ENCODE data around the gene AFF3.

The AFF3 gene

DNA sequence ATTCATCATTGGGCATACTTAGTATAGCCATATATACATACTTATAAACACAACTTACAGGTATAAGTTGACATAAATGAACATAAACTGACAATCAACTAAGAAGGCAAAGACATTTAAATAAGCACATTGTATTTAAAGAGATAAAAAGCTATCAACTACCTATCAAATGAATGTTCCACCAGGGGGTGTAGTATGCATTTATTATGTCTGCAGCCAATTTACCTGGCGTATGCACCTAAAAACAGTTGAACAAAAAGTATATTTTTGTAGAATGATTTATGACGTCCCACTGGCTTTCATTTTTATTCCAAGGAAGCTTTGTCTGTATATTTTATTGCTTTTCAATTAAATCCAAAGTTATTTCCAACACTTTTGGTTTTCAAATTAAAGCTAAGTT is 323.5 kb downstream of the AFF3 start:
- Histone ChIP-seq H3K4me1 (ENCODE audit: control insufficient read depth, low read depth, low read length) (peaks cover 14% of the 10 kb centered on the region), H3K36me3 (ENCODE audit: control insufficient read depth, low read depth, low read length) (no peaks in the 10 kb centered on the region), H3K27me3 (ENCODE audit: control insufficient read depth, insufficient read depth, low read length) (no peaks in the 10 kb centered on the region), H3K9me3 (ENCODE audit: control insufficient read depth, low read depth, low read length) (no peaks in the 10 kb centered on the region), H3K9ac (ENCODE audit: low read length) (no peak overlapping the region), H3K4me3 (ENCODE audit: low read length) (no peak overlapping the region), H3K27ac (ENCODE audit: low read length) (no peak overlapping the region)

- H3K27me3 ChIP-seq (ENCODE audit: control insufficient read depth, insufficient read depth, low read length), result no peaks in the 10 kb centered on the region
- peaks cover under 1% of the 10 kb centered on the region for H3K4me1 ChIP-seq (ENCODE audit: control insufficient read depth, low read depth, low read length)
Measured at GRCh38 chr2:99816908-99817307, 325.5 kb downstream of the AFF3 start.

DNA sequence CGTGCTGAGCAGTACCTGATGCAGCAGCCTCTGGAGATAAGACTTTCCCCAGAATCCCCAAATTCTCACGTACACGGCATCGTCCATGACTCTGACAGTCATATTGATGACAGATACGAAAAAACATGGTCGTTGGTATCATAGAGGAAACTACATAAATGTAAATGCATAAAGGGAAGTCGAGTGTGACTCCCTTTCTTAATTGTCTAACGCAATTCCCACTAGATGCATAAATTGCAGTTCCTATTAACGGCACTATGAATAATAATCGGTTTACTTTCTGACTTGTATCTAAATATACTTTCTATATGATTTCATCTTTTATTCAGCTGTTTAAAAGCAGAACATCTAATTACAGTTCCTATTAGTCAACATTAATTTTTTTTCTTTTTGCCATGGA is 330.0 kb downstream of the AFF3 start:
- Histone ChIP-seq H3K9me3 (ENCODE audit: control insufficient read depth, low read depth, low read length) (no peaks in the 10 kb centered on the region), H3K27me3 (ENCODE audit: control insufficient read depth, insufficient read depth, low read length) (no peaks in the 10 kb centered on the region), H3K27ac (ENCODE audit: low read length) (no peak overlapping the region), H3K36me3 (ENCODE audit: control insufficient read depth, low read depth, low read length) (no peaks in the 10 kb centered on the region), H3K9ac (ENCODE audit: low read length) (no peak overlapping the region), H3K4me3 (ENCODE audit: low read length) (no peak overlapping the region), H3K4me1 (ENCODE audit: control insufficient read depth, low read depth, low read length) (no peaks in the 10 kb centered on the region)

More at GRCh38 chr2:99816908-99817307, 325.5 kb downstream of the AFF3 start:
- Histone ChIP-seq H3K4me3 (ENCODE audit: low read length) (no peak overlapping the region), H3K9ac (ENCODE audit: low read length) (no peak overlapping the region), H3K9me3 (ENCODE audit: control insufficient read depth, low read depth, low read length) (no peaks in the 10 kb centered on the region), H3K27ac (ENCODE audit: low read length) (no peak overlapping the region), H3K36me3 (ENCODE audit: control insufficient read depth, low read depth, low read length) (no peaks in the 10 kb centered on the region)

DNA sequence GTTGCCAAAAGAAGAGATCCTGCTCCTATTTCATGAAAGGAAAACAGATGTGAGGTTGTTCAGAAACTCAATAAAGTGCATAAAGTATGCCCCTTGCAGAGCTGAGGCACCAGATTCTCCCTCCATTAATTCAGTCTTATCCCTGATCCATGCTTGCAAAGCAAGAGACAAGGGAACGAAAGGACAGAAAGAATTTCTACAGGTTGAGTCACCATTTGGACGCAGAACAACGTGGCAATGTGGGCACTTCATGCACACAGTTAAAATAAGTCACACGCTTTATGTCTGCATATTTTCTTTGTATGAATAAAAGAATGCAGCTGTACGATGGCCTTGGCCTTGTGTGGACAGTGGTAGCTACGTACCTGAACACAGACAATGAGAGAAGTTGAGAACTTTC is 330.8 kb downstream of the AFF3 start:
- Histone ChIP-seq H3K9ac (ENCODE audit: low read length) (no peak overlapping the region), H3K4me3 (ENCODE audit: low read length) (no peak overlapping the region), H3K27me3 (ENCODE audit: control insufficient read depth, insufficient read depth, low read length) (no peaks in the 10 kb centered on the region), H3K9me3 (ENCODE audit: control insufficient read depth, low read depth, low read length) (no peaks in the 10 kb centered on the region), H3K4me1 (ENCODE audit: control insufficient read depth, low read depth, low read length) (no peaks in the 10 kb centered on the region), H3K27ac (ENCODE audit: low read length) (no peak overlapping the region), H3K36me3 (ENCODE audit: control insufficient read depth, low read depth, low read length) (no peaks in the 10 kb centered on the region)

DNA sequence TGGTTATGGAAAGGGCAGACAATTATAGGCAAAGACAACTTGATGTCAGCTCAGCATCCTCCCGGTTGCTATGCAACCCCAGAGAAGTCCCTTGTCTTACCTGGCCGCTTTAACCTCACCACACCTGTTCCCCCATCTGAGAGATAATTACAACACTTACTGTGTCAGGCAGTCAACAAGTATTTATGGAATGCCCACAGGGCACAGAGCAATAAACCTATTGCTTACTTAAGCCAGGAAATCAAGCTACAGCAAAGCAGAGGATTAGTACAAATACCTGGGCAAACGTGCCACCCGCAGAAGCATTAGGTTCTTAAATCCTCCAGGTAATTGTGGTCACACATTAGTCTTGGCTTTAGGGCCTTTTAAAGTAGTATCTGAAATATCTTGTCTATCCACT is 332.2 kb downstream of the AFF3 start:
- Histone ChIP-seq H3K36me3 (ENCODE audit: control insufficient read depth, low read depth, low read length) (no peaks in the 10 kb centered on the region), H3K27ac (ENCODE audit: low read length) (no peak overlapping the region), H3K4me1 (ENCODE audit: control insufficient read depth, low read depth, low read length) (no peaks in the 10 kb centered on the region), H3K9ac (ENCODE audit: low read length) (no peak overlapping the region), H3K4me3 (ENCODE audit: low read length) (no peak overlapping the region), H3K9me3 (ENCODE audit: control insufficient read depth, low read depth, low read length) (no peaks in the 10 kb centered on the region), H3K27me3 (ENCODE audit: control insufficient read depth, insufficient read depth, low read length) (no peaks in the 10 kb centered on the region)

GRCh38 chr2:99809259-99809900 is 333.0 kb downstream of the AFF3 start:
- H3K9ac ChIP-seq (ENCODE audit: low read length), result no peak overlapping the region

DNA sequence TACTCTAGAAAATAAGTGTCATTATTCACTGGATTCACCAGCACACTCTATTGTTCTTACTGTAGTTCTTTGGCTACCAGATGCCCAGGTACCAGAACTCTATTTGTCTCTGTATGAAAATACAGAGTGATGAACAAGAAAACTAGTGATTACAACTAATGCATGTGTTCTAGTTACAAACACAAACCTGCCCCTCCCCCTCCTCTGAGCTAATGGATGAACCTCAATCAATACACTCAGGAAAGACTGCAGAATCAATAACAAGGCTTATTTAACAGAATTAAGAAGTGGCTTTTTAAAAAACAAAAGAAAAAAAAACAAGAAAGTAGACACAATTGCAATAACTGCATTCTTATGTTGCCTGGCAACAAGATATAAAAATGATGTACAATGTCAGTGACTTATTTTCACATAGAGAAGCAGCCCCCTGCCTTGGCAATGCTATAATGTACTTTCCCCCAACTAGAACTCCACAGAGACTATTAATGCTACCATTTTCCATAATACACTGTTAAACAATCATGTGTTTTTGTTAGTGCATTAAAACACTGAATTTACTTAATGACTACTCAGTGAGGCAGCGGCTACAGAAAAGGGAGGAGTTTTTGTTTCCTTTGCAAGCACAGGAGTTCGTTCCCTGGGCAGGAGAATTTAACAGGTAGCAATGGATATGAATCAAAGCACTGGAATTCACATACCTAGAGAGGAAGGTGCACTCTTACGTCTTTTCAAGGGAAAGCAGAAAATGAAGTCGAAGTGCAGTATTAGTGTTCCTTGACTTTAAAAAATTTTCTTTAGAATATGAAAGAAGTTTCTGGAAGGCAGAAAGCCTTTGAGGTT is 333.8 kb downstream of the AFF3 start:
- no peaks in the 10 kb centered on the region for H3K27me3 ChIP-seq (ENCODE audit: control insufficient read depth, insufficient read depth, low read length)

More at GRCh38 chr2:99809259-99809900, 333.0 kb downstream of the AFF3 start:
- H3K27ac ChIP-seq (ENCODE audit: low read length), result no peak overlapping the region
- no peaks in the 10 kb centered on the region for H3K27me3 ChIP-seq (ENCODE audit: control insufficient read depth, insufficient read depth, low read length)
- no peaks in the 10 kb centered on the region for H3K9me3 ChIP-seq (ENCODE audit: control insufficient read depth, low read depth, low read length)
- H3K36me3 ChIP-seq (ENCODE audit: control insufficient read depth, low read depth, low read length), result no peaks in the 10 kb centered on the region
- H3K4me3 ChIP-seq (ENCODE audit: low read length), result no peak overlapping the region
- H3K4me1 ChIP-seq (ENCODE audit: control insufficient read depth, low read depth, low read length), result no peaks in the 10 kb centered on the region

GRCh38 chr2:99806758-99807157 is 335.6 kb downstream of the AFF3 start:
- H3K4me3 ChIP-seq (ENCODE audit: low read length), result no peak overlapping the region
- no peak overlapping the region for H3K27ac ChIP-seq (ENCODE audit: low read length)
- H3K4me1 ChIP-seq (ENCODE audit: control insufficient read depth, low read depth, low read length), result no peaks in the 10 kb centered on the region

More for the DNA sequence above, 333.8 kb downstream of the AFF3 start:
- no peak overlapping the region for H3K4me3 ChIP-seq (ENCODE audit: low read length)
- no peaks in the 10 kb centered on the region for H3K36me3 ChIP-seq (ENCODE audit: control insufficient read depth, low read depth, low read length)
- no peak overlapping the region for H3K27ac ChIP-seq (ENCODE audit: low read length)
- no peaks in the 10 kb centered on the region for H3K9me3 ChIP-seq (ENCODE audit: control insufficient read depth, low read depth, low read length)
- H3K9ac ChIP-seq (ENCODE audit: low read length), result no peak overlapping the region
- no peaks in the 10 kb centered on the region for H3K4me1 ChIP-seq (ENCODE audit: control insufficient read depth, low read depth, low read length)

GRCh38 chr2:99805930-99806476 is 336.4 kb downstream of the AFF3 start:
- no peaks in the 10 kb centered on the region for H3K27me3 ChIP-seq (ENCODE audit: control insufficient read depth, insufficient read depth, low read length)
- H3K4me3 ChIP-seq (ENCODE audit: low read length), result no peak overlapping the region
- no peak overlapping the region for H3K9ac ChIP-seq (ENCODE audit: low read length)
- no peaks in the 10 kb centered on the region for H3K36me3 ChIP-seq (ENCODE audit: control insufficient read depth, low read depth, low read length)
- no peaks in the 10 kb centered on the region for H3K9me3 ChIP-seq (ENCODE audit: control insufficient read depth, low read depth, low read length)
- H3K27ac ChIP-seq (ENCODE audit: low read length), result no peak overlapping the region
- no peaks in the 10 kb centered on the region for H3K4me1 ChIP-seq (ENCODE audit: control insufficient read depth, low read depth, low read length)

More at GRCh38 chr2:99806758-99807157, 335.6 kb downstream of the AFF3 start:
- Histone ChIP-seq H3K36me3 (ENCODE audit: control insufficient read depth, low read depth, low read length) (no peaks in the 10 kb centered on the region), H3K9me3 (ENCODE audit: control insufficient read depth, low read depth, low read length) (no peaks in the 10 kb centered on the region), H3K27me3 (ENCODE audit: control insufficient read depth, insufficient read depth, low read length) (no peaks in the 10 kb centered on the region), H3K9ac (ENCODE audit: low read length) (no peak overlapping the region)

GRCh38 chr2:99803846-99804245 is 338.5 kb downstream of the AFF3 start:
- no peak overlapping the region for H3K27ac ChIP-seq (ENCODE audit: low read length)

DNA sequence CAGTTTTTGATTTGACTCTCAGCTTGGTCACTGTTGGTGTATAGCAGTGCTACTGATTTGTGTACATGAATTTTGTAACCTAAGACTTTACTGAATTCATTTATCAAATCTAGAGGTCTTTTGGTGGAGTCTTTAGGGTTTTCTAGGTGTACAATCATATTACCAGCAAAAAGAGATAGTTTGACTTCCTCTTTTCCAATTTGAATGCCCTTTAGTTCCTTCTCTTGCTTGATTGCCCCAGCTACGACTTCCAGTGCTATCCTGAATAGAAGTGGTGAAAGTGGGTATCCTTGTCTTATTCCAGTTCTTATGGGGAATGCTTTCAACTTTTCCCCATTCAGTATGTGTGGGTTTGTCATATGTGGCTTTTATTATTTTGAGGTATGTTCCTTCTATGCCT is 339.7 kb downstream of the AFF3 start:
- no peaks in the 10 kb centered on the region for H3K36me3 ChIP-seq (ENCODE audit: control insufficient read depth, low read depth, low read length)
- H3K27ac ChIP-seq (ENCODE audit: low read length), result no peak overlapping the region
- H3K9me3 ChIP-seq (ENCODE audit: control insufficient read depth, low read depth, low read length), result no peaks in the 10 kb centered on the region
- no peak overlapping the region for H3K9ac ChIP-seq (ENCODE audit: low read length)
- H3K4me3 ChIP-seq (ENCODE audit: low read length), result no peak overlapping the region
- no peaks in the 10 kb centered on the region for H3K4me1 ChIP-seq (ENCODE audit: control insufficient read depth, low read depth, low read length)
- H3K27me3 ChIP-seq (ENCODE audit: control insufficient read depth, insufficient read depth, low read length), result no peaks in the 10 kb centered on the region

More at GRCh38 chr2:99803846-99804245, 338.5 kb downstream of the AFF3 start:
- H3K9ac ChIP-seq (ENCODE audit: low read length), result no peak overlapping the region
- no peaks in the 10 kb centered on the region for H3K4me1 ChIP-seq (ENCODE audit: control insufficient read depth, low read depth, low read length)
- H3K36me3 ChIP-seq (ENCODE audit: control insufficient read depth, low read depth, low read length), result no peaks in the 10 kb centered on the region
- no peak overlapping the region for H3K4me3 ChIP-seq (ENCODE audit: low read length)
- H3K9me3 ChIP-seq (ENCODE audit: control insufficient read depth, low read depth, low read length), result no peaks in the 10 kb centered on the region
- no peaks in the 10 kb centered on the region for H3K27me3 ChIP-seq (ENCODE audit: control insufficient read depth, insufficient read depth, low read length)

Data from iPS-18a (cell line).